Endothelial cell of umbilical vein (primary cell): ENCODE measurements around the gene RBMS3. TPM values are rescaled to one million over a fixed set of nuclear protein-coding genes. Genes with fewer than 3 reads are reported as not detected.

Experiments used
- BruUV-seq: library from RNA; stranded (reverse); fragments of 400-500 nt; replicated peaks from 2 replicates; lab custom pipeline; 2021; lab: Mats Ljungman, UMichigan
- CTCF ChIA-PET: fragments of 300-600, 350-600 bp; sonication (Branson Sonifier 250); formaldehyde crosslinking; loops from one replicate; lab custom pipeline; 2021; ENCODE audit warnings: antibody characterized with exemption, inconsistent platforms; lab: Charles Lee
- POLR2A ChIA-PET: fragments of 300-600, 350-600 bp; sonication (Branson Sonifier 250); formaldehyde crosslinking; loops from one replicate; lab custom pipeline; 2021; ENCODE audit warnings: antibody characterized with exemption, inconsistent platforms; lab: Charles Lee
- DNase-seq: peaks from one replicate; pipeline ENCODE4 v3.0.0-alpha.2; 2011; ENCODE audit warnings: low read depth, low spot score
- FAIRE-seq: peaks from 2 replicates; lab custom pipeline; 2011; peaks lifted over from hg19 to GRCh38; lab: Jason Lieb, UNC
- H2AFZ ChIP-seq: 2 replicates; pipeline ENCODE4 v1.6.0; 2012; ENCODE audit warnings: low read depth, low read length, control low read depth, inconsistent platforms
- H3K27ac ChIP-seq: 2 replicates; pipeline ENCODE4 v1.5.1; 2011; ENCODE audit warnings: low read depth, mild to moderate bottlenecking, control low read depth, low read length, moderate library complexity; ENCODE audit not compliant: insufficient read depth
- H3K27me3 ChIP-seq, 2 experiments: 2 replicates each; pipeline versions ENCODE4 v1.6.0 to v1.6.1; 2011; ENCODE audit warnings: low read length in 2 of 2, mixed read lengths in 1 of 2; ENCODE audit not compliant: control insufficient read depth in 2 of 2, insufficient read depth in 2 of 2
- H3K36me3 ChIP-seq, 2 experiments: 2 replicates in 1 of 2; 3 replicates in 1 of 2; pipeline ENCODE4 v1.5.1; 2011; ENCODE audit warnings: low read length in 2 of 2, mild to moderate bottlenecking in 1 of 2, moderate library complexity in 1 of 2; ENCODE audit not compliant: control insufficient read depth in 2 of 2, insufficient read depth in 2 of 2; ENCODE audit errors: extremely low read depth in 1 of 2
- H3K4me1 ChIP-seq: 3 replicates; pipeline ENCODE4 v1.5.1; 2011; ENCODE audit warnings: mild to moderate bottlenecking, low read length; ENCODE audit not compliant: control insufficient read depth, insufficient read depth; ENCODE audit errors: extremely low read depth
- H3K4me2 ChIP-seq: 2 replicates; pipeline ENCODE4 v1.6.1; 2011; ENCODE audit warnings: low read length, control low read depth, mixed read lengths; ENCODE audit not compliant: insufficient read depth
- H3K4me3 ChIP-seq, 3 experiments: fragments of 200-600 bp in 1 of 3; sonication (generic), shearing (Covaris generic) in 1 of 3; replicated peaks in 1 of 3; 2 replicates each; pipeline ENCODE4 v1.5.1; 2011 to 2016; ENCODE audit warnings: control low read depth in 3 of 3, low read length in 3 of 3, mild to moderate bottlenecking in 2 of 3, inconsistent platforms in 1 of 3, low read depth in 1 of 3, moderate library complexity in 1 of 3; ENCODE audit not compliant: insufficient read depth in 1 of 3
- H3K79me2 ChIP-seq: 2 replicates; pipeline ENCODE4 v1.6.0; 2012; ENCODE audit warnings: low read length, inconsistent platforms; ENCODE audit not compliant: control insufficient read depth, insufficient read depth
- H3K9ac ChIP-seq: replicated peaks from 2 replicates; pipeline ENCODE3; 2011; ENCODE audit warnings: low read length, control low read depth; ENCODE audit not compliant: insufficient read depth; ENCODE audit errors: extremely low read depth
- H3K9me1 ChIP-seq: replicated peaks from 3 replicates; pipeline ENCODE4 v1.6.0; 2011; ENCODE audit warnings: mild to moderate bottlenecking, low read length; ENCODE audit not compliant: control insufficient read depth, insufficient read depth; ENCODE audit errors: extremely low read depth
- H3K9me3 ChIP-seq: replicated peaks from 2 replicates; pipeline ENCODE4 v1.5.1; 2012; ENCODE audit warnings: low read length, inconsistent platforms; ENCODE audit not compliant: control insufficient read depth, insufficient read depth
- H4K20me1 ChIP-seq: replicated peaks from 2 replicates; pipeline ENCODE3; 2011; ENCODE audit warnings: mild to moderate bottlenecking, low read length; ENCODE audit not compliant: control insufficient read depth, insufficient read depth; ENCODE audit errors: extremely low read depth
- CTCF ChIP-seq, 2 donors: IDR thresholded peaks; 1 replicate in 1 of 2; 2 replicates in 1 of 2; pipeline ENCODE4 v1.5.1; 2011; ENCODE audit warnings: low read length in 2 of 2, mild to moderate bottlenecking in 2 of 2, moderate library complexity in 2 of 2, control low read depth in 1 of 2, inconsistent platforms in 1 of 2, low read depth in 1 of 2; ENCODE audit not compliant: insufficient read depth in 1 of 2; ENCODE audit errors: extremely low read depth in 1 of 2
- EZH2 ChIP-seq: IDR thresholded peaks from 2 replicates; pipeline ENCODE4 v1.6.1; 2012; ENCODE audit warnings: borderline replicate concordance, low read depth, mild to moderate bottlenecking, moderate library complexity, low read length, inconsistent platforms; ENCODE audit not compliant: severe bottlenecking
- FOS ChIP-seq: IDR thresholded peaks from 2 replicates; pipeline ENCODE4 v1.6.1; 2011; ENCODE audit warnings: mild to moderate bottlenecking, low read length, moderate library complexity, borderline replicate concordance; ENCODE audit not compliant: insufficient read depth
- GATA2 ChIP-seq: IDR thresholded peaks from 2 replicates; pipeline ENCODE4 v1.7.0; 2011; ENCODE audit warnings: low read depth, mild to moderate bottlenecking, moderate library complexity, mixed read lengths, low read length; ENCODE audit not compliant: insufficient read length, insufficient read depth
- JUN ChIP-seq: IDR thresholded peaks from 2 replicates; pipeline ENCODE4 v1.6.1; 2011; ENCODE audit warnings: borderline replicate concordance, low read depth; ENCODE audit not compliant: insufficient read length, insufficient read depth
- MAX ChIP-seq: IDR thresholded peaks from 2 replicates; pipeline ENCODE4 v1.6.1; 2011; ENCODE audit not compliant: insufficient read depth, insufficient read length
- MYC ChIP-seq: IDR thresholded peaks from one replicate; pipeline ENCODE4 v1.6.1; 2011; ENCODE audit warnings: mild to moderate bottlenecking, low read depth, low read length
- POLR2A ChIP-seq: IDR thresholded peaks from 2 replicates; pipeline ENCODE4 v1.6.1; 2012; ENCODE audit warnings: low read depth, mild to moderate bottlenecking, control low read depth, low read length
- POLR2AphosphoS5 ChIP-seq: IDR thresholded peaks from 2 replicates; pipeline ENCODE4 v1.6.1; 2012; ENCODE audit warnings: low read depth, mild to moderate bottlenecking, control low read depth, low read length, moderate library complexity; ENCODE audit not compliant: insufficient read depth
- dilution Hi-C: fragments of 300-500 bp; cut with MboI; formaldehyde crosslinking; loops from one replicate; pipeline ENCODE4 v1.15.0; 2019; ENCODE audit warnings: low sequenced_read_pairs; ENCODE audit not compliant: extremely low pct_ligation_motif_present
- intact Hi-C: fragments of 100-400 bp; cut with micrococcal nuclease; formaldehyde crosslinking; loops from one replicate; pipeline ENCODE4 v1.10.0; 2022
- polyA plus RNA-seq, 4 experiments: library from polyadenylated mRNA; depleted of rRNA in 3 of 4; stranded (reverse) in 3 of 4; unstranded in 1 of 4; fragments of >200 nt; gene quantifications; 2 replicates each; pipeline versions ENCODE4 v1.2.1 to v1.2.3, GENCODE V29; 2011 to 2012; ENCODE audit warnings: missing spikeins in 1 of 4
- total RNA-seq: library from RNA; stranded (reverse); gene quantifications from 2 replicates; pipeline ENCODE4 v1.2.3, GENCODE V29; 2021

Gene RBMS3
- total and polyA plus RNA-seq, 2 donors (not counting 3 experiments of a cell fraction or from before 2014, with no cell fraction given): 13.6 to 42.3 TPM

- ChIA-PET CTCF (no interaction called here), POLR2A (no interaction called here)
- H3K27ac ChIP-seq: no peak overlapping the region
- dilution Hi-C loops (no loop called here), intact Hi-C loops (no loop called here)
- DNase-seq (no peak), FAIRE-seq (no peak)
- H3K4me1 ChIP-seq: peaks cover 19% of the 10 kb centered on the region
- H3K79me2 ChIP-seq: peaks cover 2% of the 10 kb centered on the region
- no peak overlapping the region for H3K4me2 ChIP-seq
- H2AFZ ChIP-seq: no peak overlapping the region
- no peaks in the 10 kb centered on the region for H4K20me1 ChIP-seq
- H3K4me3 ChIP-seq: no peak overlapping the region
- no peaks in the 10 kb centered on the region for H3K27me3 ChIP-seq
- no peaks in the 10 kb centered on the region for H3K36me3 ChIP-seq
- TF ChIP-seq MAX: no peak
- no peak for TF ChIP-seq FOS
- TF ChIP-seq JUN: no peak
- TF ChIP-seq POLR2AphosphoS5: no peak
- no peak for TF ChIP-seq GATA2
- no peaks in the 10 kb centered on the region for H3K9me1 ChIP-seq
- no peaks in the 10 kb centered on the region for H3K9me3 ChIP-seq
- H3K9ac ChIP-seq: no peak overlapping the region
- no TSS peak for BruUV-seq
Observed at GRCh38 chr3:29605845-29606244, 325.0 kb downstream of the RBMS3 start.

- H3K9ac ChIP-seq: no peak overlapping the region
- H3K9me3 ChIP-seq: no peaks in the 10 kb centered on the region
- TF ChIP-seq MYC: no peak
- TF ChIP-seq CTCF (IDR thresholded peaks at IDR 0.05; ENCODE audit: extremely low read depth in 1 of 2, insufficient read depth in 1 of 2, low read depth in 1 of 2, low read length in 2 of 2): no peak
- TF ChIP-seq POLR2A: no peak
- no peak for TF ChIP-seq GATA2
- no peak for TF ChIP-seq EZH2
- TF ChIP-seq POLR2AphosphoS5: no peak
- TF ChIP-seq FOS: no peak
- TF ChIP-seq MAX: no peak
- TF ChIP-seq JUN: no peak
- dilution Hi-C loops (no loop called here), intact Hi-C loops (no loop called here)
- CTCF ChIA-PET: no interaction called here
- H3K4me1 ChIP-seq: peaks cover 19% of the 10 kb centered on the region
- no peak overlapping the region for H2AFZ ChIP-seq
- BruUV-seq: no TSS peak
- peaks cover 2% of the 10 kb centered on the region for H3K79me2 ChIP-seq
- FAIRE-seq (no peak), DNase-seq (no peak)
- no peak overlapping the region for H3K27ac ChIP-seq
- no peak overlapping the region for H3K4me3 ChIP-seq
- H3K4me2 ChIP-seq: no peak overlapping the region
- H4K20me1 ChIP-seq: no peaks in the 10 kb centered on the region
- no peaks in the 10 kb centered on the region for H3K36me3 ChIP-seq
- POLR2A ChIA-PET: no interaction called here
- no peaks in the 10 kb centered on the region for H3K27me3 ChIP-seq
- no peaks in the 10 kb centered on the region for H3K9me1 ChIP-seq
Observed at GRCh38 chr3:29606416-29606815, 325.5 kb downstream of the RBMS3 start.
